GM18499 (cell line): Measurements from ENCODE around the gene RAD51B.

Experiments used
- ATAC-seq: cut with Tn5 transposase; IDR thresholded peaks from one replicate; pipeline ENCODE4 v1.9.1; 2021; ENCODE audit warnings: moderate number of reproducible peaks; ENCODE audit not compliant: insufficient read depth, unreplicated experiment

The RAD51B gene

GRCh38 chr14:68236582-68237458, 417.2 kb downstream of the RAD51B start:
- ATAC-seq = no peak

- no peak for ATAC-seq
These were observed 419.0 kb downstream of the RAD51B start for GRCh38 chr14:68238551-68238950.

- no peak for ATAC-seq
These were observed 419.4 kb downstream of the RAD51B start for GRCh38 chr14:68238976-68239375.

GRCh38 chr14:68239988-68240771, 420.6 kb downstream of the RAD51B start:
- ATAC-seq = no peak

GRCh38 chr14:68241862-68242487, 422.4 kb downstream of the RAD51B start:
- no peak for ATAC-seq

- ATAC-seq = no peak
These were observed 424.0 kb downstream of the RAD51B start for GRCh38 chr14:68243450-68244010.

- no peak for ATAC-seq
These were observed 424.8 kb downstream of the RAD51B start for GRCh38 chr14:68244262-68244980.

- ATAC-seq = no peak
These were observed 425.8 kb downstream of the RAD51B start for GRCh38 chr14:68245146-68246073.

- no peak for ATAC-seq
These were observed 426.7 kb downstream of the RAD51B start for GRCh38 chr14:68246074-68246785.

- ATAC-seq = no peak
These were observed 427.2 kb downstream of the RAD51B start for GRCh38 chr14:68246786-68247105.

GRCh38 chr14:68247274-68247673, 427.7 kb downstream of the RAD51B start:
- ATAC-seq = no peak

- ATAC-seq = no peak
These were observed 428.2 kb downstream of the RAD51B start for GRCh38 chr14:68247676-68248268.

GRCh38 chr14:68248481-68249255, 429.1 kb downstream of the RAD51B start:
- ATAC-seq = no peak

GRCh38 chr14:68249661-68250451, 430.3 kb downstream of the RAD51B start:
- no peak for ATAC-seq

- no peak for ATAC-seq
These were observed 431.6 kb downstream of the RAD51B start for GRCh38 chr14:68250927-68251768.

- ATAC-seq = no peak
These were observed 432.2 kb downstream of the RAD51B start for GRCh38 chr14:68251769-68252100.
